ENCODE measurements around the gene ST7.

GRCh38 chr7:117272017-117272759 lies 318.9 kb downstream of the ST7 start:
- TF ChIP-seq POLR2AphosphoS5 (IDR thresholded peaks at IDR 0.05; ENCODE audit: insufficient read depth, low read depth, low read length) (no peak), POLR2A (IDR thresholded peaks at IDR 0.05; ENCODE audit: low read depth, low read length) (no peak)

Data from endothelial cell of umbilical vein (primary cell).